ENCODE measurements around the gene UBE2U.

UBE2U gene

GRCh38 chr1:64235910-64236309, 32.5 kb downstream of the UBE2U start:
- in situ Hi-C loops (cut with MboI; ENCODE audit: low sequenced_read_pairs), result loop anchor here (25.0 kb wide), 1 partner anchor 624 kb away; no protein-coding TSS in a partner anchor

- in situ Hi-C loops (cut with MboI; ENCODE audit: low sequenced_read_pairs), result loop anchor here (25.0 kb wide), 1 partner anchor 624 kb away; no protein-coding TSS in a partner anchor
Measured at GRCh38 chr1:64236541-64236954, 33.1 kb downstream of the UBE2U start.

DNA sequence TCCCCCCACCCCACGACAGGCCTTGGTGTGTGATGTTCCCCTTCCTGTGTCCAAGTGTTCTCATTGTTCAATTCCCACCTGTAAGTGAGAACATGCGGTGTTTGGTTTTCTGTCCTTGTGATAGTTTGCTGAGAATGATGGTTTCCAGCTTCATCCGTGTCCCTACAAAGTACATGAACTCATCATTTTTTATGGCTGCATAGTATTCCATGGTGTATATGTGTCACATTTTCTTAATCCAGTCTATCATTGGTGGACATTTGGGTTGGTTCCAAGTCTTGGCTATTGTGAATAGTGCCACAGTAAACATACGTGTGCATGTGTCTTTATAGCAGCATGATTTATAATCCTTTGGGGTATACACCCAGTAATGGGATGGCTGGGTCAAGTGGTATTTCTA, 36.1 kb downstream of the UBE2U start:
- in situ Hi-C loops (cut with MboI; ENCODE audit: low sequenced_read_pairs), result loop anchor here (25.0 kb wide), 1 partner anchor 627 kb away; no protein-coding TSS in a partner anchor

DNA sequence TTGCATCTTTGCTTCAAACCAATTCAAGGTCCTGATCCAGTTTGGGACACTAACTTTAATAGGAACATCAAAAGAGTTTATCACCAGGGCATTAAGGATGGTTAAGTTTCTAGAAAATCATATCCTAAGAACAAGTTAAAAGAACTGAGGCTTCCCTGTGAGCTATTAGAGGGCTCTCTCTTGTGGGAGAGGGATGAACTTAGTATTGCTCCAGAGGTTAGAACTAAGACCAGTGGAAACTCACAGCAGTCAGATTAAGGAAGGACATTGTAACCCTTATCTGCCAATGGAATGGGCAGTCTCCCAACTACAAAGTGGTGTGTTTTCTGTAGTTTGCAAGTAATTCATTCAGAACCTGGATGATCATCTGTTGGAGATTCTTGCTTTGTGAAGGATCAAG, 36.8 kb downstream of the UBE2U start:
- in situ Hi-C loops (cut with MboI; ENCODE audit: low sequenced_read_pairs), result loop anchor here (25.0 kb wide), 1 partner anchor 628 kb away; no protein-coding TSS in a partner anchor

DNA sequence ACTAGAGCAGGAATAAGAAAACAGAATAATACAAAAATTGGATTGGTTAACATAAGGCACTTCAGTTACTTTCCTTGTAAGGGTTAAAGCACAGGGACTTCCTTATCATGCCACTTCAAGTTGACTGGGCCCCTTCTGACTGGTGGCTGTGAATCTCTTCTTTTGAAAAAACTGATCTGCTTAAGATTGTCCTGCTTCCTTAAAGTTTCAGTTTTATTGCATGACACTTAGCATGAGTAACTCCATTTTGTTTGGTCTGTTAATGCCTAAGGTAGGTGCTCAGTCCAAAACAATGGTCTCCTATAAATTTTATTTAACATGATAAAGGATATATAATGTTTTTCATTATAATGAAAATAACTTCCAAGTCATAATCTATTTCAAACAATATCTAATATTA, 37.6 kb downstream of the UBE2U start:
- in situ Hi-C loops (cut with MboI; ENCODE audit: low sequenced_read_pairs), result loop anchor here (25.0 kb wide), 1 partner anchor 629 kb away; no protein-coding TSS in a partner anchor

DNA sequence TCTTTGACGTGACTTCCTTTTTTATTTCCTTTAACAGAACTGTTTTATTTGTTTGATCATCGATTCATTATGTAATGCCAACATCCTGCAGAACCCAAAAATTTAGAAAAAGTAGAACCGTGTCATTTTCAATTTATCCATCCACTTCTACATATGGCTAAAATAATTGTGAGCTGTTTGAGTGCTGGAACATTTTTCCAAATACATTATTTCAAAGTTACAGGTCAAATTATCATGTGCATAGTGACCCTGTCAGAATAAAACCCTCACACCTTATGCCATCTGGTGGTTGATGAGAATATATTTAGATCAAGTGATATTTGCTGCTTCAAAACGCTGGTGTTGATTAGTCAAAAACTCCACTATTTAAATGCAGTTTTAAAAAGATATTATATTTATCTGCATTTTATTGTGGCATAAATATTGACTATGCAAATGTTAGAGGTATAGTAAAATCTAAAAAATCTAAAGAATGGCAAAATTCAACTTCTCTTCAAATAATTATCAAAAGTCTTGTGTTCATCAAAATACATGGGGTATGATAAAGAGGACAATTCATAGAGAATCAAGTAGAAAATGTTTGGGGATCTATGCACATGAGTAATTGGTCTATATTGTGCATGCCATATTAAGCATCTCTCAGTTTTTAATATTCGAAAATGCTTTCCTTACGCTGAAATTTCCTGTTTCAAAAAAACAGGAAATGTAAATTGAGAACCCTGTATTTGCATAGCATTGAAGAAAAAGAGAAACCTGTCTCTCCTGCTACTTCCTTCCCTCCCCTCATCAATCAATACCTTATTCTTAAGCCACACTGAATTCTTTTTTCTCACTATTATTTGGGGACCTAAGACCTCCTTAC, 39.7 kb downstream of the UBE2U start:
- in situ Hi-C loops (cut with MboI; ENCODE audit: low sequenced_read_pairs), result loop anchor here (25.0 kb wide), 1 partner anchor 631 kb away; no protein-coding TSS in a partner anchor

DNA sequence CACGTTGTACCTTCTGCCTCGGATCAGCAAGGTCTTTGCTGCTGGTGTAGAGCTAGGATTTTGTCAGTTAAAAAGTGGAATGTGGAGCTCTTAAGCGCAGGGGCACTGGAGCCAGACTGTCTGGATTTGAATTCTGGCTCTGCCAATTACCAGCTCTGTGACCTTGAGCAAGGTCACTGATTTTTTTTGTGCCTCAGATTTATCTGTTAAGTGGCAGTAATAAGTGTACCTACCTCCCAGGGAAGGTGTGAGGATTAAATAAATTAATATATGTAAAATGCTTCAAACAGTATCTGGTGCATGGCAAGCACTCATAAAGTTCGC, 40.3 kb downstream of the UBE2U start:
- in situ Hi-C loops (cut with MboI; ENCODE audit: low sequenced_read_pairs), result loop anchor here (25.0 kb wide), 1 partner anchor 631 kb away; no protein-coding TSS in a partner anchor

DNA sequence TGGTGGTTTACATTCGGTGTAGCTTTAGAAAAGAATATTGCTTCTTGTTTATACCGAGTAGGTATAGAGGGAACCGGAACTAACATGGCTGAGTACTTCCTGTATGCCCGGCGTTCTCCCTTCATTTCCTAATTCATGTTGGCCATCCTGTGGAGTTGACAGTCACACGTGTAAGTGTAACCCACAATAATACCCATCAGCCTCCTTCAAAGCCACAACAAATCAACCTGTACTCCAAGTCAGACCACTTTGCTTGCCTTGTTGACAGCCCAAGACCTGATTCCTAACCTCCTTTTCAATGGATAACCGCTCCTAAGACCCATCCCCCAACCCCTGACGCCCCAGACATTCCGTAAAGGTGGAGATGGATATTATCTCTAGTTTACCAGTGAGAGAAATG, 42.1 kb downstream of the UBE2U start:
- in situ Hi-C loops (cut with MboI; ENCODE audit: low sequenced_read_pairs), result loop anchor here (25.0 kb wide), 1 partner anchor 633 kb away; no protein-coding TSS in a partner anchor

GRCh38 chr1:64246294-64246917, 43.0 kb downstream of the UBE2U start:
- in situ Hi-C loops (cut with MboI; ENCODE audit: low sequenced_read_pairs), result loop anchor here (25.0 kb wide), 1 partner anchor 634 kb away; no protein-coding TSS in a partner anchor

DNA sequence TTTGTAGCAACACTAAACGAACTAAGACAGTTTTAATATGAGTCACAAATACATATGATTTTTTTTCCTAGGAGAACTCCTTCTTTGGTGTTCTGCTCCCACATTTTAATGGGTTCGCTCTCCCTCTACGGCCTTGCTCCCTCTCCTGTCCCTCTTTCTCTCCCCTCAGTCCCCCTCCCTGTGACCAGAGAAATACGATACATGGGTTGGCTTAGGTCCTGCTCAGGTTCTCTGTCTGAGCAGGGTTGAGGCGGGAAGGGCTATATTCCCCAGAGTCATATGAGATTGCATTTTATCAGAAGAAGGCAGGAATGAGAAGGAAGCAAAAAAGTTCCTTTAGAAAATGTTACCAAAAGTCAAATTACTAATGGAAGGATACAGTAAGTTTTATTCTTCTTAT, 44.6 kb downstream of the UBE2U start:
- in situ Hi-C loops (cut with MboI; ENCODE audit: low sequenced_read_pairs), result loop anchor here (25.0 kb wide), 1 partner anchor 636 kb away; no protein-coding TSS in a partner anchor

DNA sequence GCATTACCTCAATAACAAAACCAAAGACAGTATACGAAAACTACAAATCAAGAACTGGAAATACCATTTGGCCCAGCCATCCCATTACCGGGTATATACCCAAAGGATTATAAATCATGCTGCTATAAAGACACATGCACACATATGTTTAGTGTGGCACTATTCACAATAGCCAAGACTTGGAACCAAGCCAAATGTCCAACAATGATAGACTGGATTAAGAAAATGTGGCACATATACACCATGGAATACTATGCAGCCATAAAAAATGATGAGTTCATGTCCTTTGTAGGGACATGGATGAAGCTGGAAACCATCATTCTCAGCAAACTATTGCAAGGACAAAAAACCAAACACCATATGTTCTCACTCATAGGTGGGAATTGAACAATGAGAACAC, 47.0 kb downstream of the UBE2U start:
- in situ Hi-C loops (cut with MboI; ENCODE audit: low sequenced_read_pairs), result loop anchor here (25.0 kb wide), 1 partner anchor 587 kb away; no protein-coding TSS in a partner anchor

DNA sequence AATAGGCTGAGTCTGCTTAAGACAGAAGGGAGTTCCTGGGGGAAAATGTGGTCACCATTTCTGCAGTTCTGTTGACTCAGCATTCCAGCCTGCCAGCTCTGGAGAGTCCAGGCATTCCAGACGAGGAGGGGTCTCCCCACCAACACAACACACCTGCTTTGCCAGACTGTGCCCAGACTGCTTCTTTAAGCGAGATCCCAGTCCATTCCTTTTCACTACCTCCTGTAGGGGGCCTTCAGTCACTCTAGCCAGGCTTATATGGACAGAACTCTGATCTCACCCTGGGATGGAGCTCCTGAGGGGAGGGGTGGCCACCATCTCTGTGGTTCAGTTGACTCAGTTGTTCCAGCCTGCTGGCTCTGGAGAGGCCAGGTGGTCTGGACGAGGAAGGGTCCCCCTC, 48.5 kb downstream of the UBE2U start:
- in situ Hi-C loops (cut with MboI; ENCODE audit: low sequenced_read_pairs), result loop anchor here (25.0 kb wide), 1 partner anchor 585 kb away; no protein-coding TSS in a partner anchor

GRCh38 chr1:64257233-64257632, 53.8 kb downstream of the UBE2U start:
- in situ Hi-C loops (cut with MboI; ENCODE audit: low sequenced_read_pairs), result loop anchor here (25.0 kb wide), 1 partner anchor 580 kb away; no protein-coding TSS in a partner anchor

DNA sequence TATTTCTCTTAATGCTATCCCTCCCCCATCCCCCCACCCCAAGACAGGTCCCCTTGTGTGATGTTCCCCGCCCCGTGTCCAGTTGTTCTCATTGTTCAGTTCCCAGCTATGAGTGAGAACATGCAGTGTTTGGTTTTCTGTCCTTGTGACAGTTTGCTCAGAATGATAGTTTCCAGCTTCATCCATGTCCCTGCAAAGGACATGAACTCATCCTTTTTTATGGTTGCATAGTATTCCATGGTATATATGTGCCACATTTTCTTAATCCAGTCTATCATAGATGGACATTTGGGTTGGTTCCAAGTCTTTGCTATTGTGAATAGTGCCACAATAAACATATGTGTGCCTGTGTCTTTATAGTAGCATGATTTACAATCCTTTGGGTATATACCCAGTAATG, 55.0 kb downstream of the UBE2U start:
- in situ Hi-C loops (cut with MboI; ENCODE audit: low sequenced_read_pairs), result loop anchor here (25.0 kb wide), 1 partner anchor 579 kb away; no protein-coding TSS in a partner anchor

DNA sequence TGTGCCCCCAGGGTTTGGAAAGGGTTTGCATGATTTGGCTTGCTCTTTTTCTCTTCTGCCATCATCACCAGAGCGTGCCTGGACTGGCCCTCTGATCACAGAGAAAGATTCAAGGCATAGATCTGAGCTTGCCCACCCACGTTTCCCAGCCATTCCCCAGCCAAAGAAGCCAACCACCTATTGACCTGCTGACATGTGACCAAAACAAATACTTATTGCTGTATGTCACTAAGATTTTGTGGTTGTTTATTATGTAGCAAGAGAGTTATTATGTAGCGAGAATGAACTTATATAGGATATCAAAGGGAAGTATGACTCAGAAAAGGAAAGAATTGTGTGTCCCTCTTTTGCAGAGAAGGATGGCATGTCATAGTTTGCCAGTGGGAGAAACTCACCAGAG, 59.9 kb downstream of the UBE2U start:
- in situ Hi-C loops (cut with MboI; ENCODE audit: low sequenced_read_pairs), result loop anchor here (25.0 kb wide), 1 partner anchor 574 kb away; no protein-coding TSS in a partner anchor

DNA sequence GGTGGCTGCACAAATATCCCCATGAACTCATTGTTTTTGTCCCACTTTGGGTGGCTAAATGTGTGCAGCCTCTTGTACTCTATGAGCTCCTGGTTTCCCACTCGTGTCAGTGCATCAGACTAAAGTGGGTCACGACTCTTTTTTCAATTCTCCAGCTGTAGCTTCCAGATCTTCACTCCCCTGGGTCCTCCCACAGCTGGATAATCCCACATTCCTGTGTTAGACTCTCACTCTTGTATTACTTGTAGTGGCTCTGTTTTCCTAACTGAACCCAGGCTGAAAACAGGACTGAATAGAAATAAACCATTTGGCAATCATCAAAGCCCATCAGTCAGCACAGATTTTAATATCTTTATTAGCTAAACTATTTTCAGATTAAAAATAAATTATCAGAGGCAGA, 60.4 kb downstream of the UBE2U start:
- in situ Hi-C loops (cut with MboI; ENCODE audit: low sequenced_read_pairs), result loop anchor here (25.0 kb wide), 1 partner anchor 573 kb away; no protein-coding TSS in a partner anchor

GRCh38 chr1:64265141-64265540, 61.7 kb downstream of the UBE2U start:
- in situ Hi-C loops (cut with MboI; ENCODE audit: low sequenced_read_pairs), result loop anchor here (25.0 kb wide), 1 partner anchor 572 kb away; no protein-coding TSS in a partner anchor

- in situ Hi-C loops (cut with MboI; ENCODE audit: low sequenced_read_pairs), result loop anchor here (25.0 kb wide), 1 partner anchor 570 kb away; no protein-coding TSS in a partner anchor
Measured at GRCh38 chr1:64266991-64267390, 63.6 kb downstream of the UBE2U start.

DNA sequence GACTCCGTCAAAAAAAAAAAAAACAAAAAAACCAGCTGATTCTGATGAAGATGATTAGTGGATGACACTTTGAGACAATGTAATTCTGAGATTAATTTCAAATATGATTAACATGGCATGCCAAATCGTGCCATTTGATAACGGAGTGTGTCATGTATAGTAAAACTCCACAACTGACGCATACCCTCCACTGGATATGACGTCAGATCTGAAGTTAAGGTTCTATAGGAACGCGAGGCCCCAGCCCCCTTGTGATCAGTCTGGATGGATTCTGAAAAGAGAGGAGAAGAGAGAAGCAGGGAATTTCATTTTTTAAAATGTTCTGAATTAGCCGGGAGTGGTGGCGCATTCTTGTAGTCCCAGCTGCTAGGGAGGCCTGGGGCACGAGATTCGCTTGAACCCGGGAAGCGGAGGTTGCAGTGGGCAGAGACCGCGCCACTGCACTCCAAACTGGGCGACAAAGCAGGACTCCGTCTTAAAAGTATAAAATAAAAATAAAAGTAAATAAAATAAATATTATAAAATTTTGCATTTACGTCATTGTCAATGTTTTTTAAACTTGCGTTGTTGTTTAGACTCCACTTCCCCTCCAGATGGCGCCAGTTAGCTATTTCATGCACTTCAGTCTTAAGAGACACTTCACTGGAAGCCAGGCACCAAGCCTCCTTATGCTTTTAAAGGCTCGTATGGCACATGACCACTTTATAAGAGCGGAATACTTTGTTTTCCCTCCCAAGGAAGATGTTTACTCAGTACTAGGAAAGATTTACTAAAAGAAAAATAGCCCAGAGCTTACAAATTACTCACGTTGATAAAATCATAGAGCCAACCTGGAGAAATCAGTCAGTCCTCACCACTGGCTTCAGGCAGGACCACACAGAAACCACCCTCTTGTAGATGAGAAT, 65.5 kb downstream of the UBE2U start:
- in situ Hi-C loops (cut with MboI; ENCODE audit: low sequenced_read_pairs), result loop anchor here (25.0 kb wide), 1 partner anchor 568 kb away; no protein-coding TSS in a partner anchor

DNA sequence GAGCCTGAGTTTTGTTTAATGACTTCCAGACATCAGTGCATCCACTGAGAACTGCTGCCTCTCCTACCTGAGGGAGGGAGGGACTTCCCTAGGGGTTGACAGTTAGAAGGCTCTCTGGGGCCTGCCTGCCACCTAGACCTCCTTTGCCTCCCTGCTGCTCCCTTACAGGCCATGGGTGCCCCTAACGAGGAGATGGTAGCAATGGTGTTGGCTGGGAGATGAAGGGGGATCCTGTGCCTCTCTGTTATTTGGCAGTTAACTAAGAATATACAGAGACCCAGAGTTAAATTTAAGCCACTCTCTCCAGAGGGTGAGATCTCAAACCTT, 66.1 kb downstream of the UBE2U start:
- in situ Hi-C loops (cut with MboI; ENCODE audit: low sequenced_read_pairs), result loop anchor here (25.0 kb wide), 1 partner anchor 568 kb away; no protein-coding TSS in a partner anchor

Data from HL-60/S4 treated with retinoic acid at 250 ng/mL for 4 days and 3 days (cell line).